Liver (tissue), 3 donors: Measurements from ENCODE around the gene PLPP4.

Source experiments
- ATF3 ChIP-seq: IDR thresholded peaks from 2 replicates; pipeline ENCODE4 v1.6.1; 2016; ENCODE audit warnings: antibody characterized with exemption
- CTCF ChIP-seq: fragments of 150-350 bp; IDR thresholded peaks from 2 replicates; pipeline ENCODE4 v1.5.1; 2017; ENCODE audit warnings: improper control_type of control experiment, low read depth, low read length; ENCODE audit not compliant: missing input control
- EGR1 ChIP-seq, 2 donors: IDR thresholded peaks; 2 replicates each; pipeline ENCODE4 v1.6.1; 2016 to 2018; ENCODE audit warnings: antibody characterized with exemption in 2 of 2, low read depth in 2 of 2
- FOXA1 ChIP-seq: IDR thresholded peaks from 2 replicates; pipeline ENCODE4 v1.6.1; 2016; ENCODE audit warnings: antibody characterized with exemption
- GABPA ChIP-seq, 2 donors: IDR thresholded peaks in 1 of 2; conservative IDR thresholded peaks in 1 of 2; 2 replicates each; pipeline ENCODE4 v1.6.1; 2016; ENCODE audit warnings: antibody characterized with exemption in 2 of 2, mild to moderate bottlenecking in 1 of 2, moderate library complexity in 1 of 2
- HNF4A ChIP-seq, 2 donors: conservative IDR thresholded peaks; 2 replicates each; pipeline ENCODE4 v1.6.1; 2016; ENCODE audit warnings: antibody characterized with exemption in 2 of 2, mild to moderate bottlenecking in 2 of 2
- JUND ChIP-seq, 2 donors: IDR thresholded peaks; 2 replicates each; pipeline ENCODE4 v1.6.1; 2016; ENCODE audit warnings: antibody characterized with exemption in 2 of 2
- NR2F2 ChIP-seq: IDR thresholded peaks from 2 replicates; pipeline ENCODE4 v1.6.1; 2016; ENCODE audit warnings: antibody characterized with exemption
- RAD21 ChIP-seq, 2 donors: IDR thresholded peaks; 2 replicates each; pipeline ENCODE4 v1.6.1; 2016; ENCODE audit warnings: antibody characterized with exemption in 2 of 2, mild to moderate bottlenecking in 2 of 2
- REST ChIP-seq: IDR thresholded peaks from 2 replicates; pipeline ENCODE4 v1.6.1; 2016; ENCODE audit warnings: antibody characterized with exemption, mild to moderate bottlenecking
- RXRA ChIP-seq, 2 donors: IDR thresholded peaks; 2 replicates each; pipeline ENCODE4 v1.6.1; 2017 to 2018; ENCODE audit warnings: antibody characterized with exemption in 2 of 2, mild to moderate bottlenecking in 1 of 2
- TAF1 ChIP-seq: conservative IDR thresholded peaks from 2 replicates; pipeline ENCODE4 v1.6.1; 2016; ENCODE audit warnings: antibody characterized with exemption, mild to moderate bottlenecking
- YY1 ChIP-seq: IDR thresholded peaks from 2 replicates; pipeline ENCODE4 v1.6.1; 2016; ENCODE audit warnings: antibody characterized with exemption, mild to moderate bottlenecking
- donor health status: healthy.
- donor health status: healthy.

GRCh38 chr10:120575411-120575810 is 118.4 kb downstream of the PLPP4 start:
- no peak for TF ChIP-seq EGR1 (IDR thresholded peaks at IDR 0.05; ENCODE audit: low read depth in 2 of 2)
- TF ChIP-seq YY1, result no peak
- no peak for TF ChIP-seq REST
- no peak for TF ChIP-seq ATF3
- no peak for TF ChIP-seq CTCF
- TF ChIP-seq GABPA (IDR thresholded peaks at IDR 0.05 in 1 of 2, conservative IDR thresholded peaks at IDR 0.05 in 1 of 2), result no peak
- TF ChIP-seq RXRA (IDR thresholded peaks at IDR 0.05), result no peak
- no peak for TF ChIP-seq TAF1
- no peak for TF ChIP-seq RAD21 (IDR thresholded peaks at IDR 0.05)
- TF ChIP-seq HNF4A (conservative IDR thresholded peaks at IDR 0.05), result no peak
- TF ChIP-seq NR2F2, result no peak
- no peak for TF ChIP-seq JUND (IDR thresholded peaks at IDR 0.05)
- TF ChIP-seq FOXA1, result no peak
